Left lung (tissue), 10 donors: ENCODE data around the gene MYOF. TPM values are rescaled to one million over a fixed set of nuclear protein-coding genes. Genes with fewer than 3 reads are reported as not detected.

Source experiments
- ATAC-seq: fragments of 200-7000 bp; cut with Tn5 transposase; one replicate; pipeline ENCODE4 v1.9.1; 2020; ENCODE audit warnings: moderate library complexity
- DNase-seq, 4 donors: peaks; one replicate each; pipeline ENCODE4 v3.0.0-alpha.2; 2013 to 2020
- H3K27ac ChIP-seq, 2 donors: fragments of 200-600 bp; sonication (generic) in 1 of 2; one replicate each; pipeline versions ENCODE4 v1.5.0 to v1.8.0; 2020 to 2021
- H3K27me3 ChIP-seq, 2 donors: fragments of 200-600 bp; sonication (generic) in 1 of 2; one replicate each; pipeline versions ENCODE4 v1.5.0 to v1.8.0; 2020 to 2021
- H3K36me3 ChIP-seq, 2 donors: fragments of 200-600 bp; sonication (generic) in 1 of 2; one replicate each; pipeline versions ENCODE4 v1.5.0 to v1.8.0; 2020 to 2021
- H3K4me1 ChIP-seq, 2 donors: fragments of 200-600 bp; one replicate each; pipeline ENCODE4 v1.8.0; 2021
- H3K4me3 ChIP-seq, 2 donors: fragments of 200-600 bp; sonication (generic) in 1 of 2; one replicate each; pipeline versions ENCODE4 v1.5.0 to v1.8.0; 2020 to 2021; ENCODE audit warnings: mild to moderate bottlenecking in 1 of 2
- H3K9me3 ChIP-seq, 2 donors: fragments of 200-600 bp; sonication (generic) in 1 of 2; one replicate each; pipeline versions ENCODE4 v1.5.0 to v1.8.0; 2020 to 2021
- intact Hi-C, 2 donors: fragments of 100-400 bp; cut with DNase I; formaldehyde crosslinking; loops; one replicate each; pipeline versions ENCODE4 v1.11.2 to v1.14.2; 2022
- polyA plus RNA-seq, 6 donors: library from polyadenylated mRNA; unstranded; fragments of 120-200 nt; gene quantifications; one replicate each; pipeline ENCODE4 v1.2.1, GENCODE V29; 2013; ENCODE audit not compliant: insufficient read length in 6 of 6
- total RNA-seq, 2 donors: library from RNA; stranded (reverse); fragmentation: NEBNext Ultra II Directional; extraction: Animal tissue kit (Norgen Biotek cat#: 25700); gene quantifications; one replicate each; pipeline ENCODE4 v1.2.1, GENCODE V29; 2021
- TF ChIP-seq, protein P1 (sequence below), 2 donors: fragments of 200-600 bp; sonication (generic) in 1 of 2; IDR thresholded peaks; one replicate each; pipeline versions ENCODE4 v1.5.0 to v1.8.0; 2021; ENCODE audit warnings: antibody characterized with exemption in 2 of 2
- donor health status: DM: no; HTN: yes; CAD: no.
- donor health status: DM: no; HTN: no; CAD: no.

Gene MYOF
- total and polyA plus RNA-seq, 8 donors, result 54.9 to 295 (median 67.9) TPM

DNA sequence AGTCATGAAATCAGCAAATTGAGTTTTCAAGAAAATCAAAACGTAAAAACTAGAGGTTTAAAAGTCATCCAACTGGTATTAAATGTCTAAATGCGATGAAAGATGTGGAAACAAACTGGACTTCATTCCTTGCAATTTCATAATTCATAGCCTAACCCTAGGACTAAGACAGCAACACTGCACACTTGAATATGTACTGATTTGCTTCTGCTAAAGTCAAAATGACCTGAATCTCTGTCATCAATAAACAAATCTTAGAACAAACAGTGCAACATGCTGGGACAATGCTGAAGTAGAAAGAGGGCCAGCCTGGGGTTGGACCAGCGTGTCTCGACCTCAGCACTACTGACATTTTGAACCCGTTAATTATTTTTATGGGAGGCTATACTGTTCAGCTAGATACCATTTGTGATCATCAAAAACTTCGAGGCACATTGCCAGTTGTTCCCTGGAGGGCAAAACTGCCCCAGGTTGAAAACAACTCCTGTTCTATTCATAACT is 47.1 kb downstream of the MYOF start:
- Histone ChIP-seq H3K4me1 (peaks cover 40 to 71% of the 10 kb centered on the region in 2 donors), H3K27me3 (no peaks in the 10 kb centered on the region), H3K4me3 (no peak overlapping the region), H3K27ac (peak overlapping the region; percentile 89 to 99), H3K9me3 (no peaks in the 10 kb centered on the region), H3K36me3 (peaks cover 0 to 7% of the 10 kb centered on the region in 2 donors)
- no peak for ATAC-seq
- intact Hi-C loops, result no loop called here
- TF ChIP-seq, protein P1, sequence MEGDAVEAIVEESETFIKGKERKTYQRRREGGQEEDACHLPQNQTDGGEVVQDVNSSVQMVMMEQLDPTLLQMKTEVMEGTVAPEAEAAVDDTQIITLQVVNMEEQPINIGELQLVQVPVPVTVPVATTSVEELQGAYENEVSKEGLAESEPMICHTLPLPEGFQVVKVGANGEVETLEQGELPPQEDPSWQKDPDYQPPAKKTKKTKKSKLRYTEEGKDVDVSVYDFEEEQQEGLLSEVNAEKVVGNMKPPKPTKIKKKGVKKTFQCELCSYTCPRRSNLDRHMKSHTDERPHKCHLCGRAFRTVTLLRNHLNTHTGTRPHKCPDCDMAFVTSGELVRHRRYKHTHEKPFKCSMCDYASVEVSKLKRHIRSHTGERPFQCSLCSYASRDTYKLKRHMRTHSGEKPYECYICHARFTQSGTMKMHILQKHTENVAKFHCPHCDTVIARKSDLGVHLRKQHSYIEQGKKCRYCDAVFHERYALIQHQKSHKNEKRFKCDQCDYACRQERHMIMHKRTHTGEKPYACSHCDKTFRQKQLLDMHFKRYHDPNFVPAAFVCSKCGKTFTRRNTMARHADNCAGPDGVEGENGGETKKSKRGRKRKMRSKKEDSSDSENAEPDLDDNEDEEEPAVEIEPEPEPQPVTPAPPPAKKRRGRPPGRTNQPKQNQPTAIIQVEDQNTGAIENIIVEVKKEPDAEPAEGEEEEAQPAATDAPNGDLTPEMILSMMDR (IDR thresholded peaks at IDR 0.05), result no peak
- DNase-seq, result no peak

- DNase-seq (no peak), ATAC-seq (no peak)
- Histone ChIP-seq H3K27me3 (no peaks in the 10 kb centered on the region), H3K36me3 (peaks cover 0 to 14% of the 10 kb centered on the region in 2 donors), H3K4me1 (peaks cover 17 to 47% of the 10 kb centered on the region in 2 donors), H3K9me3 (no peaks in the 10 kb centered on the region), H3K27ac (no peak overlapping the region), H3K4me3 (no peak overlapping the region)
- intact Hi-C loops, result no loop called here
- TF ChIP-seq, protein P1 (IDR thresholded peaks at IDR 0.05), result no peak
Measured at GRCh38 chr10:93431361-93431760, 50.8 kb downstream of the MYOF start.

- Histone ChIP-seq H3K9me3 (no peaks in the 10 kb centered on the region), H3K27me3 (no peaks in the 10 kb centered on the region), H3K4me3 (no peak overlapping the region), H3K4me1 (peaks cover 0 to 14% of the 10 kb centered on the region in 2 donors), H3K36me3 (peaks cover 0 to 41% of the 10 kb centered on the region in 2 donors), H3K27ac (no peak overlapping the region)
- intact Hi-C loops, result no loop called here
- DNase-seq (no peak), ATAC-seq (no peak)
- TF ChIP-seq, protein P1 (IDR thresholded peaks at IDR 0.05), result no peak
Measured at GRCh38 chr10:93425861-93426260, 56.3 kb downstream of the MYOF start.

DNA sequence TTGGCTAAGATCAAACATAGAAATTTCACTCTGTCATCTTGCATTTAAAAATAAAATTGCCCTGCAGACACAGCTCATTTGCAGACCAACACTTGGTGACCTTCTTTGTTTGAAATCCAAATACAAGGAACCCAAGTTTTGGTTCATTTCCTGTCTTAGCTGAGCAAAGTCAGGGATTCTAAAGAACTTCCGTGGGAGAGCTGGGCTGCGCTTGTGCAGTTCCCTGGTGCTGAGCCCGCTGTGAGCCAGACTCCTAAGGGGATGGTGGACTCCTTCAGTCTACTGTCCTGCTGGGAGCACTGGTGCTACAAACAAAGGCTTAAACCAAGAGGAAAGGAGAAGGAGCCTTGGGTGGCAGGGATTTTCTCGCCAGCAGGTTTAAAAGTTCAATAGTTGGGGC is 60.0 kb downstream of the MYOF start:
- no peak for DNase-seq
- intact Hi-C loops, result no loop called here
- peak overlapping the region in 1 of 2 donors; percentile 47 for H3K27ac ChIP-seq
- H3K4me3 ChIP-seq, result no peak overlapping the region
- H3K27me3 ChIP-seq, result no peaks in the 10 kb centered on the region
- TF ChIP-seq, protein P1 (IDR thresholded peaks at IDR 0.05), result no peak
- no peak for ATAC-seq
- H3K36me3 ChIP-seq, result peaks cover 0 to 33% of the 10 kb centered on the region in 2 donors
- H3K4me1 ChIP-seq, result peaks cover 5 to 24% of the 10 kb centered on the region in 2 donors
- no peaks in the 10 kb centered on the region for H3K9me3 ChIP-seq

GRCh38 chr10:93420944-93421825 is 60.9 kb downstream of the MYOF start:
- H3K9me3 ChIP-seq, result no peaks in the 10 kb centered on the region
- peaks cover 0 to 40% of the 10 kb centered on the region in 2 donors for H3K36me3 ChIP-seq
- ATAC-seq, result no peak
- TF ChIP-seq, protein P1 (IDR thresholded peaks at IDR 0.05), result no peak
- H3K27ac ChIP-seq, result peak overlapping the region in 1 of 2 donors; percentile 47
- no peaks in the 10 kb centered on the region for H3K27me3 ChIP-seq
- peaks cover 5 to 24% of the 10 kb centered on the region in 2 donors for H3K4me1 ChIP-seq
- no peak for DNase-seq
- no peak overlapping the region for H3K4me3 ChIP-seq
- intact Hi-C loops, result no loop called here
